Suppressor macrophage (primary cell): ENCODE measurements around the gene PDE4D.
"Not testable (repeated sequence)": the region's sequence is repeated elsewhere in the genome, so short reads cannot be mapped to it uniquely, and the experiment has no call there.

ENCODE experiments used
- DNase-seq, 4 experiments: peaks; one replicate each; pipeline ENCODE4 v3.0.0-alpha.2; 2020 to 2022

The PDE4D gene

DNA sequence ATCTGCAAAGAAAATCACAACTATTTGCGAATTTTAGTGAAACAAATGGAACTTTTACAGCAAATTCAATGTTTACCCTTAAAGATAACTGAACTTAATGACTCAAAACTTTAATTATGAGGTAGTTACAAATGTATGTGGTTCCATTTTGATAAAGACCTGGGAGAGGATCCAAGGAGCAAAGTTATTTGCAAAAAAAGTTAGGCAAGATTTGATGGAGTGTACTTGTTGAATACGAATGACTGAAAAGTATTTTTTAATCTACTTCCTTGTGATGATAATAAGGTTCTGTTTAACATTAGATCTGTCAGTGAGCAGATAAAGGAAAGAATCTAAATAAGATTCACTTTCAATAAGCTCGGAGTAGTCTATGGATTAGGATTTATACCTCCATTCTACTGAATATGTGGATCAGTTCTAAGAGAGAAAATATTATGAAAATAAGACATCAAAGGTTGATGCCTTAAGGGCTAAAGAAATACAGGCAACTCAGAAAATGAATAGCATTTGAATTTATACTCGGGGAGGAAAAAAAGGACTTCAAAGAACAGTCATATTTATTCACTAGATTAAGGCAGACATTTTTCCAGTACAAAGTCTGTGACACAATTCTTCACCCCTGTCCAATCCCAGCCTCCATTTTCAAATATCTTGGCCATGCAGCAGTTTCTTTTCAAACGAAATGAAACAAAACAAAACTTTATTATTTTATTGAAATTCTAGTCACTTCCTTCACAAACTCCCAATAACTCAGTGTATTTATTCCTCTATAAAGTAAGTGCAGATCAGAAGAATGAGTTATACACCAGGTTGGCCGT is 199.8 kb downstream of the PDE4D start:
- no peak for DNase-seq

GRCh38 chr5:59685793-59686192 is 207.7 kb downstream of the PDE4D start:
- no peak for DNase-seq

DNA sequence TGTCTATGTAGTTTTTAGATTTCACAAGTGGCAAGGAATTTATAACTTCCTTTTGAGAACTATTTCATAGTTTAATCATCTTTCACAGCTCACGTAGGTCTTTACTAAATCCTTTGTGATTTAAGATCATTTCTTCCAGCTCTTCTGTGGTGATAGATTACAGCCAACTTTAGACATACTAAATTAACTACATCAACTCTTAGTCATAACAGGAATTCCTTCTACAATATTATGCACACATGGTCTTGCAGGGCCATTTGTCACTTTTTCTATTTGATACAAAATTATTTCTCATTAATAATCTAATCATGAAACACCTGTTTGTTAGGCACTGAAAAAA is 208.4 kb downstream of the PDE4D start:
- no peak for DNase-seq

- no peak for DNase-seq
Measured at GRCh38 chr5:59684388-59685190, 208.9 kb downstream of the PDE4D start.

DNA sequence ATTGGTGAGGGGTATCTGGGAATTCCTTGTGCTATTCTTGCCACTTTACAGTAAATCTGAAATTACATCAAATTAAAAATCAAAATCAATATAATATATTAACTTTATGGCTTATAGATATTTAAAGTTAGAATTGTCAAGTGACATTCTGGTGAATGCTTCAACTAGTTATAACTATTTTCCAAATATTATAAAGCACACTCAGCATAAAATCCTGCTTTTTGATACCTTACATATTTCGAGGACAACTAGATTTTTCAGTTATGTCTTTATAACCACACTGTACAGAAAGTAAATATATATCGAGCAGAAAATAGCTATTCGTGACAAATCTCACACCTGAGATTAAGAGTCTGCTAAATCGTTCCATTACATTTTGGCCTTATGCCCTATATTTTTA is 210.2 kb downstream of the PDE4D start:
- no peak for DNase-seq

- DNase-seq = no peak
Measured at GRCh38 chr5:59682542-59682941, 211.0 kb downstream of the PDE4D start.

GRCh38 chr5:59678943-59679342 is 214.6 kb downstream of the PDE4D start:
- no peak for DNase-seq

DNA sequence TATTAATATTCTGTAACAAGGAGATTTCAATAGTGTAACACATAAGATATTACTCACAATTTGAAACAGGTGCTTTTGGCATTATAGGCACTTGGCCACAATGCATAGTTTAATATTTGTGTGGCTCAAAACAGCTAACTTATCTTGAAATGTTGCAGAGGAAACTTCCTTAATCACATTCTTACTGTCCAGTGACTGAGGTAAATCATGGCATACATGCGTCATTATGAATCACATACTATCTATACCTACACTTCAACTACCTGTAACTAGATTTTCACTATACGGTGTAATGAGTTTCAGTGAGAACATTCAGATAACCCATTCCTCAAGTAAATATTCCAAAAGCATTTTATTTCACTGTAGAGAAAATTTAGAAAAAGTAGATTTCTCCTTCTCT is 218.8 kb downstream of the PDE4D start:
- DNase-seq = no peak

DNA sequence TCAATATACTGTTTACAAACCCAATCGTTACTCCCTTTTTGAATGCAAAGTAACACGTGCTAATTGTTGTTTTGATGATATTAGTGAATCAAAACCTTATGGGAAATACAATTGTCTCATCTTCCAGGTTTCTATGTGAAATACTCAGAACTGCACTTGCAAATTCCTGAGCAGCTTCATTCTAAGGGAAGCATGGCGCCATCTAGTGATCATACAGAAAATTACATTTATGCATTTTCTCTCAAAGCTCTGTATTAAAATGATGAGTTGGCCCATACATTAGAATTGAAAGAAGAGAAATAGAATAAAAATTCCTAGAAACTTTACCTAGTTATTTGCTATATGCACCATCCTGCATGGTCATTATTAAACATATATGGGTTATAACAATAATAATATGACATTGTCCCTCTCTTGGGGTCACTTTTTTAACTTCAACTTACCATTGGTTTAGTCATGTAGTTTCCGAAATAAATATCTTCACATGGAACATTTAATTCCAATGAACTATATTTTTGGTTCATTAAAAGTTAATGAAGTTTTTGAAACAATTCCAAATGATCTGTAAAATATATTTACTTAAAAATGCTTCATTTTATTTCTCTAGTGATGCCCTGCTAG is 220.0 kb downstream of the PDE4D start:
- peak; percentile 43 to 77 (median 59) for DNase-seq

DNA sequence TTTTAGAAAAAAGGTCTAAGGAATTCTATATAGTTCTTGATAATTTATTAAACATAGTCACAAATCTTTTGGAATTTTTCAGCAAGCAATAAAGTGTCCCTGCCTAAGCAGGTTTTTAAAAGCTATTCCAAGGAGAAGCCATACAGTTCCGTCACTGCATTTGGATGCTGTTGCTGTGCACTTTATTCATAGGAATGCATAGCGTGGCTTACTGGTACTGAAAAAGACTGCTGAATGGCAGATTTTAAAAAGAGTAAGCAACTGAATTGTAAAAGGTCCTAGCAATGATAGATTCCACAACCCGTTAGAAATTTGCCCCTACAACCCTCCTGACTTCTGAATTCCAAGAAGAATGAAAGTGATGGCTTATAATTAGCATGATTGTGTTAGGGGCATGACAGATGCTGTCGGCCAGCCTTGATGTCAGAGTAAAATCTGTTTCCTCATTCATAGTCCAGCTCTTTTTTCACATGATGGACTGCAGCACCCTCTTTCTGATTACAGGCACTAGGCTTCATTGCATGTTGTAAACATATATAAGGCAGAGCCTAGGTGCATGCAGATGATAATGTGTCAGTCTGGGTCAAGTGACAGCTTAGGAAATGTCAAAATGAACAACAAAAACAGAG is 227.0 kb downstream of the PDE4D start:
- DNase-seq = no peak

- DNase-seq = not testable (repeated sequence)
Measured at GRCh38 chr5:59665832-59666203, 227.7 kb downstream of the PDE4D start.

GRCh38 chr5:59665086-59665831 is 228.3 kb downstream of the PDE4D start:
- DNase-seq = no peak

- DNase-seq = no peak
Measured at GRCh38 chr5:59661954-59662615, 231.4 kb downstream of the PDE4D start.

GRCh38 chr5:59661311-59661710 is 232.2 kb downstream of the PDE4D start:
- DNase-seq = peak; percentile 9 to 54 (median 26)

GRCh38 chr5:59660737-59661136 is 232.8 kb downstream of the PDE4D start:
- DNase-seq = peak in 2 of 4 experiments; percentile 24 to 39

DNA sequence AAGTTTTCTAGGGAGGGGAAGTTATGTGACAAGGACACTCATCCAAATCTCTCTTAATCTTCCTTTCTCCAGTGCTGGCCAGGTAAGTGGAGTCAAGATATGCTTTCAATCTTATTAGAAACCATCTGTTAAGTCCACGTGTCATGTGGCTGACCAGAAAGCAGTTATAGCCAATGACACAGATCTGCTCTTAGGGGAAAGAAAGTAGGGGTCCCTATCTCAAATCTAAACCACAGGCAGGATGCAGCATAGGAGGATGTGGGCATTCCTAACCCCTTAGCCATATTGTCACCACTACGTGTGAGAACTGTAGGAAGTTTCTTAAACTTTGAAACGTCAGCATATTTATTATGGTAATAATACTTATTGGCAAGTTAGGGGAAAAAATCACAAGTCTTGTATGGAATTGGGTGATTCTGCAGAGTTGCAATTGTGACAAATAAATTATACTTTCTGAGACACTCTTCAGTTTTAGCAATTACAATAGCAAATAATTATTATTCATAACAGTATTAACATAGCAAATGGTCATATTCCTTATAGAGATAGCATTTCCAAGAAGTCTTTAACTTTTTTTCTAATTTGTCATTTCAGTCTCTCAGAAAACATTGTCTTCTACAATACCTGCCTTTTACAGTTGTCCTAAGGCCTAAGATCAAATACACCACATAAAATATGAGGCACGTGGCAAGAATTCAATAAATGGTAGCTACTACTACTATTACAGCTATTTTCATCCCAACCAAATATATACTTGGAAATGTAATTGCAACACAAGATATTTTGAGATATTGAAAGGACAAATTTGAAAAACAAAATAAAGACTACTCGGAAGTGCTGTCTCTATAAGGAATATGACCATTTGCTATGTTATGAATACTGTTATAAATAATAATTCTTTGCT is 236.9 kb downstream of the PDE4D start:
- no peak for DNase-seq

GRCh38 chr5:59655693-59656309 is 237.7 kb downstream of the PDE4D start:
- DNase-seq = peak in 1 of 4 experiments; percentile 11

- no peak for DNase-seq
Measured at GRCh38 chr5:59654691-59655090, 238.8 kb downstream of the PDE4D start.

- DNase-seq = no peak
Measured at GRCh38 chr5:59652449-59652848, 241.1 kb downstream of the PDE4D start.
